Suppressor macrophage (primary cell): Measurements from ENCODE around the gene DLG2.

Source experiments
- DNase-seq, 4 experiments: peaks; one replicate each; pipeline ENCODE4 v3.0.0-alpha.2; 2020 to 2022

DLG2 gene

GRCh38 chr11:84969103-84969502 lies 658.0 kb downstream of the DLG2 start:
- DNase-seq = no peak

DNA sequence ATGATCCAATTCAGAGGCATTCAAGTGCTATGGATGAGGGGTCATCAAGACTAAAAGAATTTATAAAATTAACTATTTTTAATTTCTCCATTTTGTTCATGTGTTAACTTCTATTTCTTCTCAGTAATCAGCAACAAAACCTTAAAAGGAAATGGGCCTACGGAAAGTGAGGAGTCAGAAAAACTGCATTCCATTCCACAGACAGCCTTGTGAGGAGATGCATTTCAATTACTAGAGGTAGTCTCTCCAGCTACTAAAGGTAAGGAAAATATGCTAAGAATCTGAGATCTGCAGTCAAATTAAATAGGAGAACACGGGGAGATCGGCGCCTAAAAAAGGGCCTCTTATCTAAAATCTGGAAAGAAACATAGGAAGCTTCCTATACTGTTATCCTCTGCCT lies 661.7 kb downstream of the DLG2 start:
- no peak for DNase-seq

DNA sequence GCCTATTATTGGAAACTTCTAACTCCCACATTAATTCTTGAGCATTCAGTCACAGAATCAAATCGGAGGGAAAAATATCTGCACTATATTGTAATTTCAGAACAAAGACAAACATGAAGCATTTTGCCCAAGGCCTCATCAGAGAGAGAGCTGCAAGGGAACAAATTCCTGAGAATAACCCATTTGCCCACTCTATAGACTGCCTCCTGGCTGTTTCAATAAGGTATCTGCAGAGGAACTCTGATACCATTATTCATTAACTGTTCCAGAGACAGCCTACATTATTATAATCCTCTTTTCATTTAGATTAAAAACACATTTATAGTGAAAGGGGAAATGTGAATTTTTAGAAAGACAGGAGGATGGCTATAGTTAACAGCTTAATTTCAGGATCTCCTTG lies 663.9 kb downstream of the DLG2 start:
- DNase-seq = no peak

DNA sequence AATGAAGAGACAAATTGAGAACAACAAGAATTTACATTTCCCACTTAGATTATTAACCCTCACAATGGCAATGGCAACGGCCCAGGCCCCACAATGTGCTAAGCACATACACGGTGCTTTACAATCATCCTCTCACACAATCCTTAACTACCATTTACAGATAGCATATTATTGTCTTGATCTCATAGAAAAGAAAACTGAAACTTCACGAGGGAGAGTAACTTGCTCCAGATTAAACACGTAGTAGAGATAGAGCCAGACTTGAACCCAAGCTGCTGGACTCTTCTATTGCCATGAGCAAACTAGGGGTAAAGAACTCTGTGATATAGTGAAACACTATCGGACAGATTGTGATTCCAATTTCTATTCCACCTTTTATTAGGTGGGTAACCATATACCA lies 665.1 kb downstream of the DLG2 start:
- DNase-seq = no peak

DNA sequence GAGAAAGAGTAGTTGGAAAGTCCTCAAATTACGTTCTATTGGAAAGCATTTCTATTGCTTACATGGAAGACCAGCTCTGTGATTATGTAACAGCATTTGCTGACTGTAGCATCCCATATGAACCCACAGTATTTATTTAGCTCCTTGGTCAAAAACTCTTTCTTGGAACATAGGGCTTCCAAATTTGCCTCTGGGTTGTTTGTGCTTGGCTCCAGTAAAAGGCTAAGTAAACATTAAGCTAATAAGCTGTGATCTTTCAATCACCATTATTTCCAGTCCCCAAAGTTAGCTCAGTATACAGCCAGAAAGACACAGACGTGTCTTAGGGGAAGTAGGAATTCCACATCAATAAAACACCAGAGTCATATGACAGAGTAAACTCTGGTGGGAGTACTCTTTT lies 668.8 kb downstream of the DLG2 start:
- DNase-seq = no peak

GRCh38 chr11:84950569-84951270 lies 676.4 kb downstream of the DLG2 start:
- no peak for DNase-seq

DNA sequence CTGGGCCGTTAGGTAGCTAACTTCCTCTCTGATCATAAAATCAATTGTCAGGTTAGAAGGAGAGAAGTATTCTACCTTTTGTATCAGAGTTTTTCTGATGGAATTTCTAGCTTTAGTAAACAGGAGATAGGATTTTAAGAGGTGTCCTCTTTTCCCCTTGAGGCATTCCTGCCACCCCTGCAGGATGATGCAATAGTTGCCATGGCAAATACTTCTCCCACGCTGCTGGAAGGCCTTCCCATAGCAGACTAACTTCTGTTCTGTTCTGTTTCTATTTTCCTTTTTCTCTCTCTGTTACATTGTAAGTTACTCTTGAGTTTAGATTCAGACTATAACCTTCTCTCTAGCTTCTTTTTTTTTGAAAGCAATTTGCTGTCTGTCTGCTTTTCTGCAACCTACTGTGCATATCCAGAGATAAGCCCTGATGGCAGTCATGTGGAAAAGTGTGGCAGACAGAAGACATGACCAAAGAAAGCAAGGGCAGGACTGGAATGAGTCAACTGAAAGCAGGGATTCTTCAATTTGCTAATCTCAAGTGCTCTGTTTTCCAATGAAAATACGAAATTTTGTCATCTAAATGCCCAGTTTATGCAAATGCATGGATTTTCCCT lies 679.1 kb downstream of the DLG2 start:
- no peak for DNase-seq

DNA sequence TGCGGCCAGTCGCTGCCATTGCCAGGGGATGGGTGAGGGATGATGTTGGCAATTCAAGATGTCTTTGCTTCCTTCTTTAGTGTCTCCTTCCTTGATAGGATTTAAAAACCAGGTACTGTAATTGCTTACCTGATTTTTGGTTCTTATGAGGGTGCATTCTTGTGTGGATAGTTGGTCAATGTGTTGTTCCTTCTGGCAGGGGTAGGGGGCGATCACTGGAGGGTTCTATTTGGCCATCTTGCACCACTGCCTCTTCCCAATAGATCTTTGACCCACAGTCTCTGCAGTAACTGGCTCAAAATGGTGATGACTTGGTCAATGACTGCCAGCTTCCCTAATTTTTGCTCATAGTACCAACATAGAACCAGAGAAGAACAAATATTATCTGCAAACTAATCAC lies 680.1 kb downstream of the DLG2 start:
- no peak for DNase-seq

DNA sequence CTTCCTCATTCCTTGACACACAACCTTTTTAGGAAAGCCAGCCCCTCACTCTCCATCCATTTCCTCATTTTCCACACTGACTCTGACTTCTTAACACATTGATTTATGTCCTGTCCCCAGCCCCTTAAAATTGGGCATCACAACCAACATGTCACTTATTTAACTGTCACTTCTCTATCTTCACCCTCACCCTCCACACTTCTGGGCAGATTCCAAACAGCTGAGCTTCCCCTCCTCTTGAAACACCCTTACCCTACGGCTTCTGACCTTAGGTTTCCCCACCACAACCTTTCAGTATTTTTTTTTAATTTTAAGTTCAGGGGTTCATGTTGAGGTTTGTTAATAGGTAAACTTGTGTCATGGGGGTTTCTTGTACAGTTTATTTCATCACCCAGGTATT lies 696.3 kb downstream of the DLG2 start:
- DNase-seq = no peak

DNA sequence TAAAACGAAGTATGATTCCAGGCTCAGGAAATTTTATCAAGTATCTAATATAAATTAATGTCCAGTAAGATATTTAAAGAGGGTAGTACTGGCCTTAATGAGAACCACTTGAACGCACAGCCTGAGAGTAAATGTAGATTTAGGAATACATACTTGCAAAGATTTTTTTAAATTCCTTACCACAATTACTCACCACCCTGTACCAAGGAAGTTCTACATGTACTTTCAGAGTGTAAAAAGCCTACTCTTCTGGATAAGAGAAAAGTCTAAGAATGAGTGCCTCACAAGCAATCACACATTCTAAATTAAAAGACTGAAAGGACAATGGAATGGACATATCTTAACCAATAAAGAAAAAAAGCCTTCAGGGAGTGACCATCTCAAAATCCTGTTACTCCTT lies 697.4 kb downstream of the DLG2 start:
- DNase-seq = no peak

DNA sequence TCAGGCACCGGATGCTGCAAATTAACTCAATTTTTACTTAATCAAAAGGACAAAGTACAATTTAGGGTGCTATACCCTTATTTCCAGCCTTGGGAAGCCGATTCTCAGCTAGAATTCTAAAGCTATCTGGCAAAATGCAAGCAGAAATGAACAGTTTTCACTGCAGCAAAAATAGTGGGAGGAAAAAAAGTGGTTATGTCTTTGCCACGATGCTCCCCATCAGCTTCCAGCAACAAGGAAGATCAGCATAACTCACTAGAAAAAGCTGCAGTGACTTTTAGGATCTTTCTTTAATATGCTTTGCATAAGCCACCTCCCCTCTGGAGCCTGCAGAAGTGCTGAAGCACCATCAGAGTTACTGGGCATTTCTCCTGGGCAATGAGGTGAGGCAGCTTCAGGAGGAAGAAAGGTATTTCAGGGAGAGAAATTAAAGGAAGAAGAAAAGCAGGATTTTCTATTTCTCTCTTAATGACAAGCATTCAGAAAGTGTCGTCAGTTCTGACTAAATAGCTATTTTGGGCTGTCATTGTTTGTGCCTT lies 702.9 kb downstream of the DLG2 start:
- DNase-seq = no peak

DNA sequence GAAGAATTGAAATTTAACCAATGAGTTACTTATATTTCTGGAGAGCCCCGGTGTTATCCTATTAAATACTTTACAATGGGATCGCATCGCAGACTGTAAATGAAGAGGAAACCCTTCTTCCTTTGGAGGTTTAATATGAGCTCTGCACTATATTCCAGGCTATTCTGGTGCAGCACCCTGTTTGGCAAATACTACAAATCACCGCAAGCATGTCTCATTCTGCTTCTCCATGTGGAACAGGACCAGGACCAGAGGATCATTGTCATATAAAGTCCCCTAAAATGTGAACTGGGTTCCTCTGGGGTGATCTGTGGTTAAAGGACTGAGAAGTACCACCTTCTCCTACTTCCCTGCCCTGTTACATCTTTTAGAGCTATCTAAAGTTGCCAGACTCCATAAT lies 703.7 kb downstream of the DLG2 start:
- DNase-seq = no peak

- no peak for DNase-seq
Measured at GRCh38 chr11:84922836-84923235, 704.3 kb downstream of the DLG2 start.

- no peak for DNase-seq
Measured at GRCh38 chr11:84922212-84922805, 704.8 kb downstream of the DLG2 start.

- no peak for DNase-seq
Measured at GRCh38 chr11:84914511-84914910, 712.6 kb downstream of the DLG2 start.

DNA sequence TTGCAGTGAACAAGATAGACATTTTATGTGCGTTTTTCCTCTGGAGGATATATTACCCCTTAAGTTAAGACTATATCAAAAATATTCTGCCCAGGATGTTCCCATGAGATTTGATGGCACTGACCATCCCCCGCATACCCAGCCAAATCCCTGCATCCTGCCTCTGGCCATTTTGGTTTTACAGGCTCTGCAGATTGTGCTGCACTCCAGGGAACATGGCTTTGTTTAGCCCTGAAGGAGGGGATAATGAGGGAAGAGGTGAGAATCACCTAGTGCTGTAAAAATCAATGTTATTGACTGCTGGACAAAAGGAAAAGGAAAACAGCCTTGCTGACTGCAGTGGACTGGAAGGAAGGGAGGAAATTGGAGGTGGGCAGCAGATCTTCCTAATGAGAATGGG lies 717.4 kb downstream of the DLG2 start:
- DNase-seq = no peak

- no peak for DNase-seq
Measured at GRCh38 chr11:84906995-84907394, 720.1 kb downstream of the DLG2 start.

- DNase-seq = no peak
Measured at GRCh38 chr11:84905411-84905810, 721.7 kb downstream of the DLG2 start.

DNA sequence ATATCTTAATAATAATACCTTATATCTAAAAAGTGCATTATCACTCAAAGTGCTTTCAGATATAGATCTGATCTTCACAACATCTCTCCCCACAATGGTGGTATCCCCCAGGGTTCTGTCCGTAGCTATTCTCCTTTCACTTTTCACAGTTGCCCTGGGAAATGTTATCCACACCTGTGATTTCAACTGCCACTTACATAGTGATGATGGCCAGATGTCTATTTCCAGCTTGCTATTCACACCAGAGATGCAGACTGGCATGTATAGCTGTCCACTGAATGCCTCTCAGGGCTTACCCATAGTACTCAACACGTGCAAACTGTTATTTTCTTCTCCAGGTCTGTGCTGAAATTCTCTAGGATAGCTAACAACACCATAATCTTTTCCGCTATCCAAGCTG lies 724.7 kb downstream of the DLG2 start:
- DNase-seq = no peak

DNA sequence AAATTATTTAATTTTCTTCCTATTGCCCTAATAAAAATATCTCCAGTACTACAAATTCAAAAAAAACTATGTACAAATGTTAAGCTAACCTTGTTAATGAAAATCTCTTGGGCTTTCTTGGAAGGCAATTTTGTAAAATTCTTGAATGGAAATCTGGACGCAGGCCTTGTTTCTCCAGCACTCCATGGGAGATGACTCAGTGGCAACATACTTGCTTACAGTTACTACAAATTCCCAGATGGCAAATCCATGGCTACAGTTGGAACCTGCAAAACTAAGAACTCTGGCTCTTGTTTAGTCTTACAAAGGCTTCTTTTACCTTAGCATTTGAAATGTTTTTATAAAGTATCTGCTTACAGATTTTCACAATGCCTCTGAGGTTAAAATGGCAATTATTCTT lies 725.2 kb downstream of the DLG2 start:
- DNase-seq = no peak

DNA sequence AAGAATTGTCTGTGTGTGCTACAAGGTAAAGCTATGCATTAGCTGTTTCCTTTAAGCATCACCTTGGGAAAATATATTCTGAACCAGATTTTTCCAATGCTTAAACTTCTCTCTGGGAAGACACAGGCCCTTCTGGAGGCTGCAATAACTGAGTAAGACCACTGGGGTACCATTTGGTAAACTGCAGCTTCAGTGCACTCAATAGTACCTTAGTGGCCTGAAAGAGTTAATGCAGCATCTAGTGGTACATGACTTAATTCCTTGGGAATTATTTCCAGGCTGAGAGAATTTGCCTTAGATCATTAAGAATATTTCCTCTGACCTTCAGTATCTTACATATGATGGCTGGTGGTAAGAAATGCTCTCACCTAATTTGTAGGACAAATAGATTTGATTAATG lies 727.4 kb downstream of the DLG2 start:
- DNase-seq = no peak

DNA sequence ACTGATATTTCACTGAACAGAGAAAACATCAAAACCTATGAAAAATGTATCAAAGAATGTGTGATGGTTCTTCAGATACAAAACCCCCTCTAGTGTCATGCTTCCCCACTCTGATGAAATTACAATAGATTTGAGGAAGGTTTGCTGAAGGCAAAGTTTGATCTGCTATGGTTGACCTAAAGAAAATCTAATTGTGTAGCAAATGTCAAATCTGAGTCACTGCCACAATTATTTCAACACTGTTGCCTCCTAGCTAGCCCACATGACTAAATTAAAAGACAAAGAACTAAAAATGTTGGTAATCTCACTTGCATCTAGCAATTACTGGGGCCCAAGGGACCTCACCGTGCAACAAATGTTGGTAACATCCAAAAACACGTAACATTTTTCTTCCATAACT lies 728.0 kb downstream of the DLG2 start:
- DNase-seq = no peak

DNA sequence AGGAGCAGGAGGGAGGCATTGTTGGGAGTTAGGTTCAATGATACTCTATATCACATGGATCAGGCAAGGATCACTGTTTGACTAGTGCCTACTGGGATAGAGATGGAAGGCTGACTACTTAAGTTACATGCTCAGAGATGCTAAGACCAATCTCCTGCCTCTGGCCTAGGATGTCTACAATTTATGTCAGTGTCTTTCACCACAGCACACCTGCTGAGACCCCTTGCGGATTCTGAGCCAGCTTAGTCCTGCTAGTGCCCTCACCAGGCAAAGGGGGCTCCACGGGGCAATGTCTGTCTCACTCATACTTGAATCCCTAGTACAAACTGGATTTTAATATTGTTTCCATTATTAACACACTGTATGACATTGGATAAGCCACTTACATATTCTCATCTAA lies 732.5 kb downstream of the DLG2 start:
- DNase-seq = no peak

DNA sequence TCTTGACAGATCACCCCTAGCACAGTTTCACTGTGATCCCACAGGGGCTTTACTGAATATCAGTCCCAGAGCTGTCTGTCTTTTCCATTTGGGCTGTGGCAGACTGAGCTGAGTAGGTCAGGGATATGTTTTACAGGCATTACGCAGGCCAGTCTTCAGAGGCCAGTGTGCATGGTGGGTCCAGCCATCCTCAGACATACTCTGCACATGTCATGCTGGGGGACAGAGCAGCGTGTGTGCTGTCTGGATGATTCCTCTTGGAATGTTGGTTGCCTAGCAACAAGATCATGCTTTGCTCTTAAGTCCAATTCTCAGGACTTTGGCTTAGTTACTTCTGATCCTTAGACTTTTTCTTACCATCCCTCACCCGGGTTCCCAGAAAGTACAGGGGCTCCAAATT lies 736.5 kb downstream of the DLG2 start:
- DNase-seq = no peak
